Mucosa of stomach (tissue), 1 donor: Measurements from ENCODE around the gene AGMO.

Source experiments
- H3K27me3 ChIP-seq: one replicate; pipeline ENCODE4 v1.7.0; 2013; ENCODE audit warnings: mild to moderate bottlenecking, low read length; ENCODE audit not compliant: control insufficient read depth, insufficient read depth
- H3K36me3 ChIP-seq: one replicate; pipeline ENCODE4 v1.7.0; 2013; ENCODE audit warnings: low read length; ENCODE audit not compliant: control insufficient read depth, insufficient read depth
- H3K4me1 ChIP-seq: one replicate; pipeline ENCODE4 v1.7.0; 2013; ENCODE audit warnings: mild to moderate bottlenecking, low read length; ENCODE audit not compliant: control insufficient read depth, insufficient read depth
- H3K4me3 ChIP-seq: one replicate; pipeline ENCODE4 v1.7.0; 2013; ENCODE audit warnings: low read length
- H3K9ac ChIP-seq: one replicate; pipeline ENCODE4 v1.7.0; 2013; ENCODE audit warnings: mild to moderate bottlenecking, low read length, moderate library complexity
- H3K9me3 ChIP-seq: one replicate; pipeline ENCODE4 v1.7.0; 2013; ENCODE audit warnings: mild to moderate bottlenecking, low read length, moderate library complexity; ENCODE audit not compliant: control insufficient read depth
- donor health status: Pancreatic carcinoma.

The AGMO gene

GRCh38 chr7:15584575-15584974 lies 22.8 kb upstream of the AGMO start:
- Histone ChIP-seq H3K27me3 (no peaks in the 10 kb centered on the region), H3K9ac (no peak overlapping the region), H3K4me3 (no peak overlapping the region), H3K4me1 (no peaks in the 10 kb centered on the region), H3K36me3 (no peaks in the 10 kb centered on the region), H3K9me3 (no peaks in the 10 kb centered on the region)

DNA sequence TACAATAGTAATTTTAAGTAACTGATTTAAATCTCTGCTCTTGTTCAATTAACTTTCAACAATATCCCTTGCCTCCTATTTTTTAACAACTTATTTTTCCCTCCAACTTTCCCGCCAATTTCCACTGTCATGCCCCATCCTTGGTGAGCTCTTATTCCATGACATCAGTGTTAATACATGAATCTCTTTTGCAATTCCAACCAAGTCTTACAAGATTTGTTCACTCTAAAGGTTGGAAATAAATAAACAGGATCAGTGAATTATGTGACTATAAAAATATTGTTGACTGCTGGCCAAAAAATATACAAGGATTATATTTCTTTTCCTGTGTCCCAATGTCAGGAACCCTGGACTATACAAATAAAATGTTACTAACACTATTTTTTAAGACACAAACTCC lies 21.0 kb upstream of the AGMO start:
- Histone ChIP-seq H3K9me3 (no peaks in the 10 kb centered on the region), H3K9ac (no peak overlapping the region), H3K36me3 (no peaks in the 10 kb centered on the region), H3K27me3 (no peaks in the 10 kb centered on the region), H3K4me3 (no peak overlapping the region), H3K4me1 (no peaks in the 10 kb centered on the region)

- Histone ChIP-seq H3K36me3 (no peaks in the 10 kb centered on the region), H3K9me3 (no peaks in the 10 kb centered on the region), H3K9ac (no peak overlapping the region)
Observed at GRCh38 chr7:15581352-15581951, 19.6 kb upstream of the AGMO start.

GRCh38 chr7:15580604-15581351 lies 19.0 kb upstream of the AGMO start:
- Histone ChIP-seq H3K4me1 (no peaks in the 10 kb centered on the region), H3K27me3 (no peaks in the 10 kb centered on the region), H3K36me3 (no peaks in the 10 kb centered on the region), H3K9me3 (no peaks in the 10 kb centered on the region), H3K9ac (no peak overlapping the region), H3K4me3 (no peak overlapping the region)

More at GRCh38 chr7:15581352-15581951, 19.6 kb upstream of the AGMO start:
- Histone ChIP-seq H3K4me3 (no peak overlapping the region), H3K27me3 (no peaks in the 10 kb centered on the region), H3K4me1 (no peaks in the 10 kb centered on the region)

DNA sequence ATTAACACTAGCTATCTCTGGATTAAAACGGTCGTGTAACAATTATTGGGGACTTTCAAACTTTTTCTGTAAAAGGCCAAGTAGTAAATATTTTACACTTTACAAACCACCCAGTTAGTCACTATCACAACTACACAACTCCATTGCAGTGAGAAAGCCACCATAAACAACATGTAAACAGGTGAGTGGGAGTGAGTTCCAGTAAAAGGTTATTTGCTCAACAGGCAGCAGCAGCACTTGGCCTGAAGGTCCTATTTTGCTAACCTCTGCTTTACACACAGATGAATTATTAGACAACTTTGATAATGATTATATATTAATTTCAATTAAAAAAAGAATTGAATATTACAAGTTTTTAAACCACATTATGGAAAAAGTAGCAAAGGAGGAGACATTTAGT lies 15.8 kb upstream of the AGMO start:
- Histone ChIP-seq H3K27me3 (no peaks in the 10 kb centered on the region), H3K4me1 (no peaks in the 10 kb centered on the region), H3K36me3 (no peaks in the 10 kb centered on the region), H3K9ac (no peak overlapping the region), H3K4me3 (no peak overlapping the region), H3K9me3 (no peaks in the 10 kb centered on the region)

GRCh38 chr7:15571301-15571878 lies 9.6 kb upstream of the AGMO start:
- Histone ChIP-seq H3K9me3 (no peaks in the 10 kb centered on the region), H3K27me3 (no peaks in the 10 kb centered on the region), H3K9ac (no peak overlapping the region), H3K4me3 (no peak overlapping the region), H3K36me3 (no peaks in the 10 kb centered on the region), H3K4me1 (no peaks in the 10 kb centered on the region)

- no peaks in the 10 kb centered on the region for H3K27me3 ChIP-seq
- H3K36me3 ChIP-seq = no peaks in the 10 kb centered on the region
- H3K4me3 ChIP-seq = no peak overlapping the region
- H3K9me3 ChIP-seq = no peaks in the 10 kb centered on the region
- H3K4me1 ChIP-seq = no peaks in the 10 kb centered on the region
- no peak overlapping the region for H3K9ac ChIP-seq
Observed at GRCh38 chr7:15567652-15568051, 5.8 kb upstream of the AGMO start.

GRCh38 chr7:15567036-15567435 lies 5.2 kb upstream of the AGMO start:
- Histone ChIP-seq H3K4me1 (no peaks in the 10 kb centered on the region), H3K4me3 (no peak overlapping the region), H3K9me3 (no peaks in the 10 kb centered on the region), H3K9ac (no peak overlapping the region), H3K36me3 (no peaks in the 10 kb centered on the region), H3K27me3 (no peaks in the 10 kb centered on the region)

DNA sequence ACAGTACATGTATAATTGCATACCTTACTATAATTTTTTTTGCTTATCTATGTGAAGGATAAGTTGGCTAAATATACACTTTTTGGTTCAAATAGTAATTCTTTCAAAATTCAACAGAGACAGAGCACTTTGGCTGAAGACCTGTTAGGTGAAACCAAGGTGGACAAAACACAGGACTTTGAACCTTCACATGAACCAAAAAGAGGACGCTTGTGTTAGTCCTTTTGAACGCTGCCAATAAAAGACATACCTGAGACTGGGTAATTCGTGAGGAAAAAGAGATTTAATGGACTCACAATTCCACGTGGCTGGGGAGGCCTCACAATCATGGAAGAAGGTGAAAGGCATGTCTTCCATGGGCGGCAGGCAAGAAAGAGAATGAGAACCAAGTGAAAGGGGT lies 4.7 kb upstream of the AGMO start:
- no peaks in the 10 kb centered on the region for H3K4me1 ChIP-seq
- no peak overlapping the region for H3K9ac ChIP-seq
- H3K27me3 ChIP-seq = no peaks in the 10 kb centered on the region
- H3K4me3 ChIP-seq = no peak overlapping the region
- H3K9me3 ChIP-seq = no peaks in the 10 kb centered on the region
- H3K36me3 ChIP-seq = no peaks in the 10 kb centered on the region

- Histone ChIP-seq H3K4me1 (no peaks in the 10 kb centered on the region), H3K36me3 (no peaks in the 10 kb centered on the region), H3K27me3 (no peaks in the 10 kb centered on the region), H3K9ac (peak overlapping the region; percentile 50), H3K4me3 (no peak overlapping the region), H3K9me3 (no peaks in the 10 kb centered on the region)
Observed at GRCh38 chr7:15560968-15561367, 847 bp downstream of the AGMO start.

DNA sequence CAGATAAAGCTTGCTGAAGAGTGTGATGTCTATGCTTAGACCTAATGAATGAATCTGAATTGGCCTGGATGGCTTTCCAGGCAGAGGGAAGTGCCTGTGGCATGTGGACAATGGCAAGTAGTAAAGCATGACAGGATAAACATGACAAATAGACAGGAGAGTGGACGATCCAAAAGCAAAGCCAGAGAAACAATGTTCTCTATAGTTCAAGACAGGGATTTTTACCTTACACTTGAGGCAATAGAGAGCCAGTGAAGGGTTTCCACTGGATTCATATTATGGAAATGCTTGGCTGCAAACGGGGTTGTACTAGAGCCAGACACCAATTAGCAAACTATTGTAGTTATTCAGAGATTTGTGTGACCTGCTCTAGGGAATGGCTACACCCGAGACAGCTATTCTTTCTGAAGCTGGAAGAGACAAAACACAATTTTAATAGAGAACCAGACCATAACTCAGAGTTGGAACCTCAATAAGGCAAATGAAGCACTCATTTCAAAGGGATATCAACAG lies 2.3 kb downstream of the AGMO start:
- no peaks in the 10 kb centered on the region for H3K36me3 ChIP-seq
- H3K9me3 ChIP-seq = no peaks in the 10 kb centered on the region
- no peak overlapping the region for H3K4me3 ChIP-seq
- H3K27me3 ChIP-seq = no peaks in the 10 kb centered on the region
- no peak overlapping the region for H3K9ac ChIP-seq
- H3K4me1 ChIP-seq = no peaks in the 10 kb centered on the region

GRCh38 chr7:15558756-15559155 lies 3.1 kb downstream of the AGMO start:
- Histone ChIP-seq H3K4me3 (no peak overlapping the region), H3K27me3 (no peaks in the 10 kb centered on the region), H3K9ac (no peak overlapping the region), H3K36me3 (no peaks in the 10 kb centered on the region), H3K9me3 (no peaks in the 10 kb centered on the region), H3K4me1 (no peaks in the 10 kb centered on the region)
